Measurements from ENCODE around the gene THAP12. TPM values are rescaled to one million over a fixed set of nuclear protein-coding genes. Genes with fewer than 3 reads are reported as not detected.

THAP12 gene
- total RNA-seq, 1 experiment from 2014 or later = 27.6 TPM

DNA sequence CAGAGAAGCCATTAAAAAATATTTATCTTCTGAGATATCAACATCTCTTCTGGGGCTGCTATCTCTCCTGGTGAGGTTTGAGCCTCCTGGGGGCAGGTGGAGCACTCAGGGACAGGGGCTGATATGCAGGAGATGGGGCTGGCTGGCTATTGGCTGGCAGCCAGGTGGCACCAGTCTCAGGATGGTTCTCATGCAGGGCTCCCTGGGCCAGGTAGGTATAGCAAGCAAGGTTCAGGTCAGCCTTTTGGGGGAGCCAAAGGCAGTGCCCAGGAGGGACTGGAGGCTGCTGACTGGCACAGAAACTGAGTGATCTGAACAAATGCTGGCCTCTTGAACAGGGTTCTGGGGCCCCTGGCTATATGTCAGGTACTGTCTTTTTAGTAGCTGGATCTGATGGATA lies 34.1 kb upstream of the THAP12 start (continued):
- TF ChIP-seq FOXJ3 (CRISPR knock-in tag; IDR thresholded peaks at IDR 0.05; ENCODE audit: borderline replicate concordance) = no peak
- TF ChIP-seq GABPB1 (CRISPR knock-in tag; IDR thresholded peaks at IDR 0.05) = no peak
- TF ChIP-seq, protein P1, sequence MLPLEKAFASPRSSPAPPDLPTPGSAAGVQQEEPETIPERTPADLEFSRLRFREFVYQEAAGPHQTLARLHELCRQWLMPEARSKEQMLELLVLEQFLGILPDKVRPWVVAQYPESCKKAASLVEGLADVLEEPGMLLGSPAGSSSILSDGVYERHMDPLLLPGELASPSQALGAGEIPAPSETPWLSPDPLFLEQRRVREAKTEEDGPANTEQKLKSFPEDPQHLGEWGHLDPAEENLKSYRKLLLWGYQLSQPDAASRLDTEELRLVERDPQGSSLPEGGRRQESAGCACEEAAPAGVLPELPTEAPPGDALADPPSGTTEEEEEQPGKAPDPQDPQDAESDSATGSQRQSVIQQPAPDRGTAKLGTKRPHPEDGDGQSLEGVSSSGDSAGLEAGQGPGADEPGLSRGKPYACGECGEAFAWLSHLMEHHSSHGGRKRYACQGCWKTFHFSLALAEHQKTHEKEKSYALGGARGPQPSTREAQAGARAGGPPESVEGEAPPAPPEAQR (CRISPR knock-in tag; IDR thresholded peaks at IDR 0.05) = no peak
- no peak for TF ChIP-seq ATF1 (CRISPR knock-in tag; IDR thresholded peaks at IDR 0.05)
- TF ChIP-seq, protein P2, sequence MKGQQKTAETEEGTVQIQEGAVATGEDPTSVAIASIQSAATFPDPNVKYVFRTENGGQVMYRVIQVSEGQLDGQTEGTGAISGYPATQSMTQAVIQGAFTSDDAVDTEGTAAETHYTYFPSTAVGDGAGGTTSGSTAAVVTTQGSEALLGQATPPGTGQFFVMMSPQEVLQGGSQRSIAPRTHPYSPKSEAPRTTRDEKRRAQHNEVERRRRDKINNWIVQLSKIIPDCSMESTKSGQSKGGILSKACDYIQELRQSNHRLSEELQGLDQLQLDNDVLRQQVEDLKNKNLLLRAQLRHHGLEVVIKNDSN (CRISPR knock-in tag; IDR thresholded peaks at IDR 0.05) = no peak
- TF ChIP-seq NFYB (CRISPR knock-in tag; conservative IDR thresholded peaks at IDR 0.05; ENCODE audit: low read depth) = no peak
- no peak for TF ChIP-seq IRF2 (CRISPR knock-in tag; IDR thresholded peaks at IDR 0.05; ENCODE audit: borderline replicate concordance, low read depth)
- no peak for TF ChIP-seq KAT7 (CRISPR knock-in tag; IDR thresholded peaks at IDR 0.05; ENCODE audit: borderline replicate concordance)

DNA sequence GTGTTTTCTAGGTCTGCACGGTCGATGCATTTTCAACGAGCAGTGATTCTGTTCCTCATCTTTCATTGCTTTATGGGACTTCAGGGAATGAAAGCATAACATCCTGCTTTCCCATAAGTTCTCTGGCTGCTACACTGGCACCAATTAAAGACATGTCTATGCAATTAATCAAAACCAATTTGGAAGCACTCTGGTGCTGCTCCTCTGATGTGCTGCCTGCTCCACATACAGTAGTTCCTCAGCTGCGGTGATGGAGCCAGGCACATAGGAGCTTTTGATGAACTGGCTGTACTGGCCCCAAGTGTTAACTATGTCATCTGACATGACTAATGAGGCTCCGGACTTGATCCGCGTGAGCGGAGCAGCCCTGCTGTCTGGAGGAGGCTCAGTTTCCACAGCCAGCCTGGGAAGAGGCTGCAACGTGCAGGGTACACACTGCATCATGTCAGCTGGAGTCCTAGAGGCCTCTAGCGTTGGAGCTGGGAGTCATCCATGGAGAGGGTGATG lies 30.0 kb upstream of the THAP12 start:
- POLR2A ChIA-PET = no interaction called here
- Mint-ChIP-seq H3K4me1 (peaks cover 11% of the 10 kb centered on the region), H3K4me3 (no peak overlapping the region), H3K27me3 (ENCODE audit: low read depth) (no peaks in the 10 kb centered on the region), H3K9me3 (no peaks in the 10 kb centered on the region; the same call in 1 of the 2 replicates), H3K27ac (no peak overlapping the region), H3K36me3 (no peaks in the 10 kb centered on the region)
- CTCF ChIA-PET = interaction anchor here (0.5 to 0.6 kb wide), 2 partner anchors 45 to 636 kb away, joined by 3 to 4 read pairs; no protein-coding TSS in a partner anchor
- no peak for ATAC-seq
- no peak for TF ChIP-seq ZBTB21 (CRISPR knock-in tag; IDR thresholded peaks at IDR 0.05; ENCODE audit: borderline replicate concordance)
- TF ChIP-seq, protein P1 (CRISPR knock-in tag; IDR thresholded peaks at IDR 0.05) = no peak
- TF ChIP-seq ZNF416 (CRISPR knock-in tag; IDR thresholded peaks at IDR 0.05) = no peak
- TF ChIP-seq, protein P3, sequence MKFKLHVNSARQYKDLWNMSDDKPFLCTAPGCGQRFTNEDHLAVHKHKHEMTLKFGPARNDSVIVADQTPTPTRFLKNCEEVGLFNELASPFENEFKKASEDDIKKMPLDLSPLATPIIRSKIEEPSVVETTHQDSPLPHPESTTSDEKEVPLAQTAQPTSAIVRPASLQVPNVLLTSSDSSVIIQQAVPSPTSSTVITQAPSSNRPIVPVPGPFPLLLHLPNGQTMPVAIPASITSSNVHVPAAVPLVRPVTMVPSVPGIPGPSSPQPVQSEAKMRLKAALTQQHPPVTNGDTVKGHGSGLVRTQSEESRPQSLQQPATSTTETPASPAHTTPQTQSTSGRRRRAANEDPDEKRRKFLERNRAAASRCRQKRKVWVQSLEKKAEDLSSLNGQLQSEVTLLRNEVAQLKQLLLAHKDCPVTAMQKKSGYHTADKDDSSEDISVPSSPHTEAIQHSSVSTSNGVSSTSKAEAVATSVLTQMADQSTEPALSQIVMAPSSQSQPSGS (CRISPR knock-in tag; IDR thresholded peaks at IDR 0.05; ENCODE audit: borderline replicate concordance, low read depth) = no peak
- no peak for TF ChIP-seq TEAD1 (CRISPR knock-in tag; IDR thresholded peaks at IDR 0.05)
- TF ChIP-seq SOX15 (CRISPR knock-in tag; IDR thresholded peaks at IDR 0.05) = no peak
- TF ChIP-seq ELF4 (CRISPR knock-in tag; IDR thresholded peaks at IDR 0.05; ENCODE audit: low read depth) = no peak
- no peak for TF ChIP-seq SMAD3 (CRISPR knock-in tag; IDR thresholded peaks at IDR 0.05; ENCODE audit: borderline replicate concordance)
- no peak for TF ChIP-seq ZNF281 (CRISPR knock-in tag; IDR thresholded peaks at IDR 0.05)
- TF ChIP-seq HMGXB4 (CRISPR knock-in tag; IDR thresholded peaks at IDR 0.05) = no peak
- no peak for TF ChIP-seq NFATC4 (CRISPR knock-in tag; IDR thresholded peaks at IDR 0.05)
- TF ChIP-seq, protein P4, sequence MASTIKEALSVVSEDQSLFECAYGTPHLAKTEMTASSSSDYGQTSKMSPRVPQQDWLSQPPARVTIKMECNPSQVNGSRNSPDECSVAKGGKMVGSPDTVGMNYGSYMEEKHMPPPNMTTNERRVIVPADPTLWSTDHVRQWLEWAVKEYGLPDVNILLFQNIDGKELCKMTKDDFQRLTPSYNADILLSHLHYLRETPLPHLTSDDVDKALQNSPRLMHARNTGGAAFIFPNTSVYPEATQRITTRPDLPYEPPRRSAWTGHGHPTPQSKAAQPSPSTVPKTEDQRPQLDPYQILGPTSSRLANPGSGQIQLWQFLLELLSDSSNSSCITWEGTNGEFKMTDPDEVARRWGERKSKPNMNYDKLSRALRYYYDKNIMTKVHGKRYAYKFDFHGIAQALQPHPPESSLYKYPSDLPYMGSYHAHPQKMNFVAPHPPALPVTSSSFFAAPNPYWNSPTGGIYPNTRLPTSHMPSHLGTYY (CRISPR knock-in tag; IDR thresholded peaks at IDR 0.05) = no peak
- no peak for TF ChIP-seq ATF3 (CRISPR knock-in tag; conservative IDR thresholded peaks at IDR 0.05)
- no peak for DNase-seq (ENCODE audit: low spot score)
